ENCODE measurements around the gene TMEM233. TPM values are rescaled to one million over a fixed set of nuclear protein-coding genes. Genes with fewer than 3 reads are reported as not detected.

TMEM233 gene
- polyA plus RNA-seq, 1 experiment = not detected

- no peak for TF ChIP-seq CTCF (IDR thresholded peaks at IDR 0.05; ENCODE audit: low read depth, low read length)
- ChIA-PET POLR2A (no interaction called here), CTCF (no interaction called here)
- DNase-seq (ENCODE audit: low read depth, low spot score) = no peak
- no peaks in the 10 kb centered on the region for H3K9me3 ChIP-seq (ENCODE audit: control insufficient read depth, insufficient read depth, low read length)
- no peaks in the 10 kb centered on the region for H3K27me3 ChIP-seq (ENCODE audit: control insufficient read depth, insufficient read depth, low read length)
- H3K4me3 ChIP-seq (ENCODE audit: low read depth, low read length) = no peak overlapping the region
- H3K27ac ChIP-seq (ENCODE audit: low read depth, low read length) = no peak overlapping the region
Measured at GRCh38 chr12:119627019-119627643, 33.6 kb downstream of the TMEM233 start.

- POLR2A ChIA-PET = no interaction called here
- no peak for DNase-seq (ENCODE audit: low read depth, low spot score)
- H3K4me3 ChIP-seq (ENCODE audit: low read depth, low read length) = no peak overlapping the region
- no peaks in the 10 kb centered on the region for H3K9me3 ChIP-seq (ENCODE audit: control insufficient read depth, insufficient read depth, low read length)
- no peak for TF ChIP-seq CTCF (IDR thresholded peaks at IDR 0.05; ENCODE audit: low read depth, low read length)
- H3K27me3 ChIP-seq (ENCODE audit: control insufficient read depth, insufficient read depth, low read length) = no peaks in the 10 kb centered on the region
- no peak overlapping the region for H3K27ac ChIP-seq (ENCODE audit: low read depth, low read length)
- CTCF ChIA-PET = no interaction called here
Measured at GRCh38 chr12:119627686-119628085, 34.1 kb downstream of the TMEM233 start.

- H3K9me3 ChIP-seq (ENCODE audit: control insufficient read depth, insufficient read depth, low read length) = no peaks in the 10 kb centered on the region
- no peak overlapping the region for H3K27ac ChIP-seq (ENCODE audit: low read depth, low read length)
- POLR2A ChIA-PET = no interaction called here
- H3K27me3 ChIP-seq (ENCODE audit: control insufficient read depth, insufficient read depth, low read length) = no peaks in the 10 kb centered on the region
- CTCF ChIA-PET = no interaction called here
- TF ChIP-seq CTCF (IDR thresholded peaks at IDR 0.05; ENCODE audit: low read depth, low read length) = no peak
- no peak for DNase-seq (ENCODE audit: low read depth, low spot score)
- H3K4me3 ChIP-seq (ENCODE audit: low read depth, low read length) = no peak overlapping the region
Measured at GRCh38 chr12:119630223-119630780, 36.7 kb downstream of the TMEM233 start.

- no peak for DNase-seq (ENCODE audit: low read depth, low spot score)
- Histone ChIP-seq H3K27me3 (ENCODE audit: control insufficient read depth, insufficient read depth, low read length) (no peaks in the 10 kb centered on the region), H3K9me3 (ENCODE audit: control insufficient read depth, insufficient read depth, low read length) (no peaks in the 10 kb centered on the region), H3K4me3 (ENCODE audit: low read depth, low read length) (no peak overlapping the region), H3K27ac (ENCODE audit: low read depth, low read length) (no peak overlapping the region)
- ChIA-PET POLR2A (no interaction called here), CTCF (interaction anchor here (0.6 kb wide), 1 partner anchor 320 kb away, joined by 4 read pairs; no protein-coding TSS in a partner anchor)
- TF ChIP-seq CTCF (IDR thresholded peaks at IDR 0.05; ENCODE audit: low read depth, low read length) = no peak
Measured at GRCh38 chr12:119630962-119631550, 37.5 kb downstream of the TMEM233 start.

GRCh38 chr12:119631930-119632678 lies 38.5 kb downstream of the TMEM233 start:
- no peaks in the 10 kb centered on the region for H3K9me3 ChIP-seq (ENCODE audit: control insufficient read depth, insufficient read depth, low read length)
- H3K27ac ChIP-seq (ENCODE audit: low read depth, low read length) = no peak overlapping the region
- no peak overlapping the region for H3K4me3 ChIP-seq (ENCODE audit: low read depth, low read length)
- no peak for TF ChIP-seq CTCF (IDR thresholded peaks at IDR 0.05; ENCODE audit: low read depth, low read length)
- no peaks in the 10 kb centered on the region for H3K27me3 ChIP-seq (ENCODE audit: control insufficient read depth, insufficient read depth, low read length)
- CTCF ChIA-PET = no interaction called here
- POLR2A ChIA-PET = no interaction called here
- no peak for DNase-seq (ENCODE audit: low read depth, low spot score)

Data from AG04450 (cell line).